HG03196 (cell line): ENCODE data around the gene ASTN1.

Experiments used
- ATAC-seq: cut with Tn5 transposase; IDR thresholded peaks from one replicate; pipeline ENCODE4 v1.9.1; 2021; ENCODE audit not compliant: unreplicated experiment

ASTN1 gene

DNA sequence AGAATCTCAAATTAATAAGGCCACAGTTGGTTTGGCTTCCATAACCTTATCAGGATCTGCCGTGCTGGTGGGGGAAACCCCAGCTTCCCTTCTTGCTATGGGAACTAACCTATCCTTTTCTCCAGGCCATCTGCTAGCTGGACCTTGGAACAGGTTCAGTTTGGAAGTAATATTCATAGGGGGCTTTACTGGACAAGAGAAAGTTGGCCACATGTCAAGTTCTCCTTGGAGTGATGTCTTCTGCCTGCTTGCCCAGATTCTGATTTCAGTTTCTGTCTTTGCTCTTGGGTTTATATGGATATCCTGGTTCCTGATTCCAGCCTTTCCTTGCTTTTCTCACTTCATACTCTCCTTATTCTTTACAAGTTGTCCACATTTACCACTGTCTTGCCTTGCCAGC is 279.6 kb downstream of the ASTN1 start:
- ATAC-seq = no peak

DNA sequence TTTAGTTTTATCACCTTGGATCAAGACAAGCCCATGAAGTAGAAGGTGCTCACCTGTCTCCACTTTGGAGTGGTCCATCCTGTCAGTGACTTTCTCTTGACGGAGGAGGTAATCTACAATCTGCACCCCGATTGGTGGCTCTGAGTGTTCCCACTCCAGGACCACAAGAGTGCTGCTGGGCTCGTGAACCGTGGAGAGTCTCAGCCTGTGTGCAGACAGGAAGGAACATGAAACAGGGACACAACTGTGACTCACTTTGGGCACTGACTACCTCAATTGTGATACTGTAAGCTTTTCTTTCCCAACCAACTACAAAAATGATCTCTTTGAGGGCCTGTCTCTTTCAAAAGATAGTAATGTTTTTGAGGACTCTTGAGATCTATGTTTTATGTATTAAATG is 280.2 kb downstream of the ASTN1 start:
- no peak for ATAC-seq

DNA sequence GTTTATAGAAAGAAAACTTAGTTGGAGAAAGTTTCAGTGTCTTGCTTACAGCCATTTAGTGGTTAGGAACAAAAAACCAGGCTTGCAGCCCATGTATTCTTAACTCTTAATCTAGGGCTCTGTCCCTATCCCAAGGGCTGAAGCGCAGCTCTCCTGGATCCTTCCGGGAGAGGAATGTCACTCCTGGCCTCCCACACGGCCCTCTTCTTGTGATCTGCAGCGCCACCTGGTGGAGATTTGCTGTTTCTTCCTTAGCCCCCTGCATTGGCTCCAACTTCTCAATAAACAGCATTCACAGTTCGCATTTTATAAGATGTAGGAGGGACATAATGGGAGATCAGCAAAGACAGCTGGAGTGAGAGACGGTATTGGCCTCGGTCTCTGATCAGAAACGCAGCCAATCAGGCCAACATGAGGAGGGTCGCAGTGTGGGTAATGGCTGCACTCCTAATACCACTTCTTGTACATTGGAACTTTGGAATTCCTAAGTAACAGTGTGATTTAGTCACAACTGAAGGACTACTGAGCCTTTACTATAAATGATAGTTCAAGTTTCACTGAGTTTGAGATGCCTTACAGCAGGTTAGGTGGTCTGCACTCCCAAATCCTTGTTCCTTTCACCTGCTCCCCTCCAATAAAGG is 283.4 kb downstream of the ASTN1 start:
- no peak for ATAC-seq

DNA sequence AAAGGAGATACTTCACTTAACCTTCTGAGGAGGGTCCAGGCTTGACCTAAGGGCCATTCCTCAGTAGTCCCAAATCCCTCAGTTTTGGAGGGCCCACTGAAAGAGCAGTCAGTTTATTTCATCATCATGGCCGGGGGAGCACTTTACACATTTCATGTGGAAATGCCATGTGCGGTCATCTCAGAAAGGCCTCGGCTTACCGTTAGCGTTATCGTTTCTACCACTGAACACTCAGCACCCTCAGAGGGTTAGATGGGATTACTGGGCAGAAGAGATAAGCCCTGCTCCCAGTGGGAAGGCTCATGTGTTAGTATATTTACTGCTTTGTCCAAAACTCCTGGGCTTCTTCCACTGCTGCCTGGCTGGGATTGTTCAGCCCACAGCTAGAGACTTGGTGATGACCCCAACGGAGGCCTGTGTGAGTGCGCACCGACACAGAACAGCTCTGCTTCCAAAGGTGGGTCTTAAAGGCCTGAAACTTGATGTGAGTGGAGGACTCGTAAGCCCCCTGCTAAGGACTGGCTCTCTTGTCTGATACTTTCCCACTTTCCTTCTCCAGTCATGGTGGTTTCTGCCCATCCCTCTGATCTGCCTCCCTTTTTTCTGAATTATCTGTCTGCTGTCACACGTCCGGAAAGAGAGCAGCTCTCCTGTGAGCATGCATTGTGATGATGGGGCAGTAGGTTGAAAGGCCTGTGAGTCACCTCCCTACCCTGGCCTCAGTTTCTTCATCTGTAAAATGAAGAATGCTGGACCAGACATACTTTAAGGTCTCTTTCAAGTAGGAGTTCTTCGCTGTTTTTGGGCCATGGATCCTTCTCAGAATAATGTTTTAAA is 284.5 kb downstream of the ASTN1 start:
- no peak for ATAC-seq

DNA sequence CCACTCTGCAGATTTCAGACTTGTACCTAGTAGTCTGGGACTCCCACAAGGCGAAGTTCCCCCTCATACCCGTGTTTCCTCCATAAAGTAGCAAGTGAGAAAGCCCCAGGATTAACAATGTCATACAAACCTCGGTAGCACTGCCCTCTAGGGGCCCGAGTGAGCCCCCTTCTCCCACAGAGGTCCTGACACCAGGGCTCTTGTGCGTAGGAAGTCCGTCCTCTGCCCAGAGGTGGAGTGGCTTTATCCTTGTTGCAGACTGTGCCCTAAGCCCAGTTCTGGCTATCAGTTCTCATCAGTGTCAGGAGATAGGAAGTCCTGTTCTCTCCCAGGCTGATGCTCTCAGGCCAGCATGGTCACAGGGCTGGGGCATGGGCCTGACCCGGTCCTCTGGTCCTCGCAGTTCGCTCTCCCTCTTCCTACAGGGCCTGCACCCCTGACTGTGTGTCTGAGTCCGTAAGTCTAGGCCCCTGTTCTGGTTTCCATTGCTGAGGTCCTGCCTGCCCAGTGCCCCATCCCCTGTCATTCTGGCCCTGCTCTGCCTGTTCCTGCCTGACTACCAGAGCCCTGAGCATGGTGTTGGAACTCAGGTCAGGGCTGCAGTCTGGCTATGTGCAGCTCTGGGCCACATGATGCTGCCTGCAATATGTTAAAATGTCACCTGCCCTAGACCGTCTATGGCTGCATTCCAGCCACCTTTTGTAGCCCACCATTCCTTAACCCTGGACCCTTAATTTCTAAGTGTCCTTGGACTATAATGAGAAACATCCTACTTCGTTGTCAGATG is 285.6 kb downstream of the ASTN1 start:
- ATAC-seq = no peak

DNA sequence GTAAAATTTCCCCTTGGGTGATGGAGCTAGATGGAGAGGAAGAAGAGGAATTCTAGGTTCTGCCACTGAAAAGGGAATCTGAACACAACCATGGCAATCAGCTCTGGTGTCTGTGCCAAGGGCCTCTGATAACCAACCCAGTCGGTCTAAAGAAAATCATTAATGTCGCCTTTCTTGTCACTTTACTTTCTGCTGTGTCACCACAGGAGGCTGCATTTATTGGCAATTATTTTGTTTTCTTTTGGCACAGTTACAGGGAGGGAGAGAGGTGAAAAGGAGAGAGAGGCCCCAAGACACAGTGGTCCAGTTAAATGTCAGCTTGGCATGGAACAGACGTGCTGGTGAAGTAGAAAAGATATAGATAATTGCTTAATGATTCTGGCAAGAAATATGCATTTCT is 287.0 kb downstream of the ASTN1 start:
- no peak for ATAC-seq

DNA sequence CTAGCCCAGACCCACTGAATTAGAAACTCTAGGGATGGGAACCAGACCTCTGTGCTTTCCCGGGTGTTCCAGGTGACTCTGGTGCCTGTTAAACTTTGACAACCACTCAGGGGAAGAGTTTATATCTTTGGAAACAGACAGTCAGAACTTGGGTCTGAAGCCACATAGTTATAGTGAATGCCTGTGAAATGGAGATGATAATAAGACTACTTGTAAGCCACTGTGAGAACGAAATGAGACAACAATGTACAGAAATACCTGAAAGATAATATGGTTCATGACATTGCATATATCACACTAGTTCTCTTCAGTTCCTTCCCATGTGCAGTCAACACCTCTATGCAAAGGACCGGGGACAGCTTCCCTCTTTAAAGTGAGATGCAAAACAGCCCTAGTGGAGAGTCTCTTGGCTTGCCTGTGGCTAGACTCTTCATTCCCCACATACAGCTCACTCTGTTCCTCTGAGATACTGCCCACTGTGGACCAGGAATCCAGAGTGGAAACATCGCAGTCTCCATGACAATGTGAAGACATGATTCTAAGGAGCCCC is 287.5 kb downstream of the ASTN1 start:
- ATAC-seq = no peak

DNA sequence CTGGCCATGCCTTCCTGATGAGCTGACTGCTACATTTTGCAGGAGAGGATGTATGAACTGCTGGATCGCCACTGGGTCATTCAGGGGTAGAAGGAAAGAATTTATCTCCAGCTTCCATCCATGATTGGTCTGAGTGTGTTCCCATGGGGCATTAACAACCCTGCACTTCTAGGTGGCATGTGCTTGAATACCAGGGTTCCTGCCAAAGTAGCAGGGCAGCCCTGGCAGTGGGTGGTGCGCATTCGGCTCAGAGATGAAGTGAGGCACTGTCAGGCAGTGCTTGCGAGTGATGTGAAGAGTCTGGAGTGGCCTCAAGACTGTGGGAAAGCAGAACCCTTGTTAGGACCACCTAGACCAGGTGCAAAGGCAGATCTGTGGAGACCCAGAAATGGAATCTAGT is 294.9 kb downstream of the ASTN1 start:
- no peak for ATAC-seq

DNA sequence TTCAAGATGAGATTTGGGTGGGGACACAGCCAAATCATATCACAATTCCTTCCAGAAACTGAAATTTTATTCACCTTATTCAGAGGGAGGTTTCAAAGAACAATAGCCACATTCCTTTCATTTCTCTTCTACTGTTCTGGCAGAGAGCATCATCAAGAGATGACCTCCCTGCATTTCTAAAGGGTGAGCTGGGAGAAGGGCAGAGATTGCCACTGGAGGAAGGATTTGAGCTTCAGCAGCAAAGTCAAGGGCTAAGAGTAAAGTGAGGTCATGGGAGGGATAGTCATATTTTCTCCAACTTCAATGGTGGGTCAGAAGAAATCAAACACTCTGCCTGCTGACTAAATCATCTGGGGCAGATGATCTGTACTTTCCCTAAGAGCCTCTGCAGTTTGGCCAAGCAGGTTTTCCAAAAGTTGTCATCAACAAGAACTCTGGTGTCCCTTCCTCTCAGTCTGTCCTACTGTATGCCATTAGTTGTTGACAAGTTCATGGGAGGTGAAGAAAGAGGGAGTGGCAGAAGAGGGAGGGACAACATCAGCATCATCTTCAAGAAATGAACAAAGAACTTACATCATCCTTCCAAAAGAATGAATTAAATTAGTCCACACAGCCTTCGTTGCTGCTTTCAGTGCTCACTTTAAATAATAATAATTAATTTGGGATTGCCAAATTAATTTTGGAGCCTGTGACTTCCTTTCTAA is 298.3 kb downstream of the ASTN1 start:
- ATAC-seq = no peak

DNA sequence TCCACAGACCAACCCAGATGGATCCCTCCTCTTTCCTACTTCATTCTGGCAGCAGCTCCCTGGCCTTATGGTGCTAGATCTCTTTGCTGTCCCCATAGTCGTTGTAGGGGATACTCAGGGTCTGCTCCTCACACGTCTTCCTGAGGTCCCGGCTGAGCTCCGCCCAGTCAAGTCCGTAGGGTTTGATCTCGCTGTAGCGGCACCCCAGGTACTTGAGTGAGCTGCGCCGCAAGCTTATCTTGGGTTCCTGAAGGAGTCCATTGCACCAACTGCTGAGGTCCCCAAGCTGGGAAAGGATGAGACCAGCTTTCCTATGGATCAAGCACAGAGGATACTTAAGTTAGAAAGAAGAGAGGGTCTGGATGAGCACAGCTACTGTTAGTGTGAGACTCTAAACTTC is 300.3 kb downstream of the ASTN1 start:
- ATAC-seq = no peak

DNA sequence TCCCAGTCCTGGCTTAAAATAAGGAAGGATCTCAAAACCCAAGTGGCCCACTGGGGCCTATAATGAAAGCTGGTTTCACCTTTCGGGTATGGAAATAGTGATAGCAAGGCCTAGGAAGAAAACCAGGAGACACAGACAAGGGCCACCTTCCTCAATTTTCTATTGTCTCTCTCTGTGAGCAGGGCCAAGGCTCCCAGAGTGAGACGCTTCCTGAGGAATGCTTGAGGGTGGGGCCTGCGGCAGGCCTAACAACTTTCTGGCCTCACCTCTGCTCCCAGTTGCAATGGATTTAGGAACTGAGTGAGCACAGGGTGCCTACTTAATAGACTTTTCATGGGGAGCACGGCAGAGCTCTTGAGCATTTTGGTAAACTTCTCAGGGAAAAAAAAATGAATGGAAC is 300.9 kb downstream of the ASTN1 start:
- ATAC-seq = no peak

DNA sequence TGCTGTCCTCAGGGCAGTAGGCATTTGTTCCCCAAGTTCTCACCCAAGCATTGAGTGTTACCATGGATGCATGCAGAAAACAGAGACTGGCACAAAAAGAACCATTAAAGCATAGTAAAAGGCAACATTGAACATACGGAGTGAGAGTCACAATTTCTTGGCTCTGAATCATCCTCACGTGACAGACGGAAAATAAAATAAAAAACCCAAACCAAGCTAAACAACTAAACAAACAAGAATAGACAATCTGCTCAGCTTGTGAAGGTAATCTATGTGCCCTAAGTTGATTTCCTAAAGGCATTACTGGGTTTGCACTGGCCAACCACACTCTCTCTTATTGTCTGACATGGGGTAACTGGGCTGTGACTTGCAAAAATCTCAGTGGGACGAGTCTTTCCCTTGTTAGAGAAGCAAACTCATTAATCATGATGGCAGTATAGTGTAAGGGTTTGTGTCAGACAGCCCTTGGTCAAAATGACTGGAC is 306.0 kb downstream of the ASTN1 start:
- no peak for ATAC-seq

DNA sequence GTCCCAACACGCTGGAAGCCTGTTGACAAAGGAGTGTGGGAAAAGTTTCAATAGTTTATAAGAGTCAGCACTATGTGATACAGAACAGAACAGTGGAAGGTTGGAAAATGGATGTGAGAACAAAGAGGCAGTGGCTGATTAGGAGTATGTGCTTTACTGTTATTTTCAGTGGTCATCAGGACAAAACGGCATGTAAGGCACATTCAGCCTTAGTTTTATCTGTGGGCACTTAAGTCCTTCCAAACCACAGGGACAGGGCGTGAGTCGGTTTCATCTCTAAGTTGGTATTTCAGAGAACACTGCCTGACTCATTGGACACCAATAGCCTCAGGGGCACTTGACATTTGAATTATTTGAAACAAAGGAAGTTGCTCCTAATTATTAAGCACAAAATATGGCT is 306.9 kb downstream of the ASTN1 start:
- ATAC-seq = no peak

DNA sequence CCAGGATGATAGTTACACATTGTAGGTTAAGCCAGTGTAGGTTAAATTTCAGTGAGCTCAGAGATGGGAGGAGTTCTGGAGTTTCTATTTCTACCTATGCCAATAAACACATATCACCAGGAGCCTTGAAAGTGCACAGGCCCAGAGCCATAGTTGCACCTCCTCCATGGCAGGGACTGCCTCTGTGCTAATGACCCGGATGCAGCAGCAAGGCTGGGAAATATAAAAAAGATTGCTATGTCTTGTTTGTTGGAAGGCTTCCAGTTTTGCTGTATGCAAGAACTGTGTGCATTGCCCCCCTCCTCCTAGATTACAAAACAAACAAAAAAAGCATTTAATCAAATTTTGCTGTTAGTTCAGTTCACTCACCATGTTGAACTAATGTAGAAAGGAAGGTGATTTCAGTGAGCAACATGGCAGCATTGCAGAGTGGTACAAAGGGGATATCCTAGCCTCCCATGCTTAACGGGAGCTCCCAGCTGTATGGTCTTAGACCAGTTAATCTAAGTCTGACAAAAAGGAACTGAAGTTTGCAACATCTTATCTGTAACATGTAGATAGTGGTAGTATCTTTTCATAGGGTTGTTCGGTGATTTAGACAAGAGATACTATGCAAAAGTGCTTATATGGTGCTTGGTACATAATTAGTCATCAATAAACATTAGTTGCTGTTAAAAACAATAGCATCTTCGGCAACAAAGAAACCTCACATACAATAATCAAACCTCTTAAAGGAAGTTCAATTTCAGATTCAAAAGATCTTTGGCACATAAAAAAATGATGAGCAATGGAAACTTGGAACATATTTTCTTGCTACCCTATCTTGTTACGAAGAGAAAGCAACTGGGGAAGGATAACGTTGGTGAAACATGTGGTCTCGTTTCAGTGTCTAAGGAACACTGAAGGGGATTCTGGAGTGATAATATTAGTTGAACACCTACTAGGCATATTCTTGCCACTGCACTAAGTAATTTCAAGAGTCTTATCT is 309.5 kb downstream of the ASTN1 start:
- ATAC-seq = no peak

DNA sequence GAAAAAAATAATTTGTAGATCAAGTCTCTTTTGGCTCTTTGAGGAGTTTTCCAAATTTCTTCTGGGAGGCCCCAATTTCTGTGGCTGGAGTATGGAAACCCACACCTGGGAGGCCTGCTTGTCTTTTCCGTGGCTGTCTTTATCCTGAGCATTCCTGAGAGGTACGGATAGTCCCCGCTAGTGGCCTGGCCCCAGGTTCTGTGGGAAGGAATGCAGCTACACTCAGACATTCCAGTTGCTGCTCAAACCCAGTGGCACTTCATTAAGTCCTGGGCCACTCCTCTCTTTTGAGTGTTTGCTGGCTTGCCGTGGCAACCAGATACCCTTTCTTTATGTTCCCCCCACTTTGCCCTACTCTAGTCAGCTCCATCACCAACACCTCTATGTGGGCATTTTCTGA is 310.4 kb downstream of the ASTN1 start:
- ATAC-seq = no peak

DNA sequence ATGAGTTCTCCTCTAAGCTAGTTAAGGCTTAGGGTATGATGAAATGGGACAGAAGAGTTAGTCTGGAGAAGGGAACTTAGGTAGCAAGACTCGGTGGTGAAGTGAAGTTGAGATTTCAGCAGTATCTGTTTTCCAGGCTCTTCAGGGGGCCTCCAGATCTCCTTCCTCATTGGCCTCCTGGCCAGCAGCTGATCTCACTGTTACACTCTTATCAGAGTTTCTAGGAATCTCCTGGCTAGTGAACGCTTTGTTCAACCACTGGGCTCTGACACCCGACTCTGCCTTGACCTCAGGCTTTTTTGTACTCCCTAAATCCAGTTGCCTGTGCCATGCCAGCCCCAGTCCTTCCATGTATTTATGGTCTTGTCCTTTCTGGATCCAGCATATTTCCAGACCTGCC is 311.0 kb downstream of the ASTN1 start:
- ATAC-seq = no peak

DNA sequence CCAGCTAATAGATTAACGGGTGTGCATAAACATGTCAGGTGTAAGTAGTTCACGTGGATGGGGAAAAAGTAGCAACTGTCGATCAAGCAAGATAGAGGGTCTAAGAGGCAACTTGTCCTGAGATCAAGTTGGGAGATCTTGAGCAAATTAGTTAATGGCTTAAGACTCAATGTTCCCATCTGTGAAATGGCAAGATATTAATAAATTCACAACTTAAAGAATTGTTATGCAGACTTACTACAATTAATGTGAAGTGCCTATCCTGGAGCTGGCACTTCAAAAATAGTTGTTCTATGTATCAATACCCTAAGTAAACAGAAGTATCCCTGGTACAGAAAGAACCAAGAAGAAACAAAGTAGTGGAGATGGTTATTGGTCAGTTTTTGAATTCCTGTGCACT is 312.4 kb downstream of the ASTN1 start:
- no peak for ATAC-seq

DNA sequence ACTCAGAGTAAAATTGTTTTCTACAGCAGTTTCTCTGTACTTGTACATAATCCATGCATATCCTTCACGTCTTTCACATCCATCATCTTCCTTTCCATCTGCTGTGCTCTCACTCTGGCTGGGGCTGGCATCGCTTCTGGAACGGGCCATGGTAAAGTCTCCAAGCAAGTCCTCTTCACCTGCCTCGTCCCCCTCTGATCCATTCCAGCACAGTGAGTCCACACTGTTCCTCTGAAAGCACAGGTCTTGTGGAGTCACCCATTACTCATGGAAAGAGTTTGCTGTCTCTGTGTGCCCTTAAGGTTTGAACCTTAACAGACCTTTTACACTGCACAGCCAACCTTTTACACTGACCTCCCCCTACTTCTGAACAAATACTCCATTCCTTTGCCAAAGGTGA is 313.6 kb downstream of the ASTN1 start:
- no peak for ATAC-seq

DNA sequence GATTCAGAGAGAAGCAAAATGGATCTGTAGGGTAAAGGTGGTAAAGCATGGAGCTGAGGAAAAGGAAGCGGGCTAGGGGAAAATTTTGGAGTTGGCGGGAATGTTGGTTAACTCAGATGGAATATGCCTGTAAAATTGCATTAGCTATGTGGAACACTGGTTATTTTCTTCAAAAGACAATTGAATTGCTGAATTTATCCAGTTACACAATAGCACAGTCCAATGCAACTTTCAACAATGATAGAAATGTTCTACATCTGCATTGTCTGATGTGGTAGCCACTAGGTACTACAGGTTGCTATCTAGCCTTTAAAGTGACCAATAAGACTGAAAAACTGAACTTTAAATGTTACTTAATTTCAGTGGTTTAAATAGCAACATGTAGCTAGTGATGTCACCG is 315.2 kb downstream of the ASTN1 start:
- no peak for ATAC-seq

DNA sequence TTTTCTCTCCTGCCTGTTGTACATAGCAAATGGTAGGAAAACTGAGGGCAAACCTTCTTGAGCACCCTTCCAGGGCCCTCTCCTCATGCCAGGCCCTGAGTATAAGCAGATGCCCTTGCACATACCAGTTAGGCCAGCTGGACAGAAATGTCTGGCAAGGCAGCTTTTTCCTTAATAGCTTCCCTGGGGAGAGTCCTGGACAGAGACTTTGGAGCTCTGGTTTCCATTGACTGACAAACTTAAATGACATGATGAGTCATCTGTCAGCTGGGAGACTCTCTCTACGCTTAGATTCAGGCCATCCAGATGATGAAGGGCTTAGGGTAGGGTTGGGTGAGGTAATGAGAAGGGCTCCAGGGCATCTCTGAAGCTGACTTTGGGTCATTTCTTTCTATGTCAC is 317.5 kb downstream of the ASTN1 start:
- ATAC-seq = no peak
